HCT116 (cell line): ENCODE results near the gene C12orf57.

ENCODE experiments used
- SIN3A ChIP-seq: IDR thresholded peaks from 2 replicates; pipeline ENCODE4 v1.6.1; 2012; ENCODE audit warnings: low read depth
- TF ChIP-seq, protein P1 (sequence below), 3 experiments: fragments of 200-600 bp in 1 of 3; sonication (generic) in 1 of 3; IDR thresholded peaks in 2 of 3; conservative IDR thresholded peaks in 1 of 3; 2 replicates each; pipeline ENCODE4 v1.5.1; 2012 to 2017; ENCODE audit warnings: low read depth in 2 of 3, low read length in 2 of 3, antibody characterized with exemption in 1 of 3, borderline replicate concordance in 1 of 3, control low read depth in 1 of 3, mild to moderate bottlenecking in 1 of 3, mixed read lengths in 1 of 3, mixed run types in 1 of 3, moderate library complexity in 1 of 3; ENCODE audit not compliant: insufficient read depth in 1 of 3
- TF ChIP-seq, protein P2 (sequence below): IDR thresholded peaks from 2 replicates; pipeline ENCODE4 v1.6.1; 2012; ENCODE audit warnings: low read depth

DNA sequence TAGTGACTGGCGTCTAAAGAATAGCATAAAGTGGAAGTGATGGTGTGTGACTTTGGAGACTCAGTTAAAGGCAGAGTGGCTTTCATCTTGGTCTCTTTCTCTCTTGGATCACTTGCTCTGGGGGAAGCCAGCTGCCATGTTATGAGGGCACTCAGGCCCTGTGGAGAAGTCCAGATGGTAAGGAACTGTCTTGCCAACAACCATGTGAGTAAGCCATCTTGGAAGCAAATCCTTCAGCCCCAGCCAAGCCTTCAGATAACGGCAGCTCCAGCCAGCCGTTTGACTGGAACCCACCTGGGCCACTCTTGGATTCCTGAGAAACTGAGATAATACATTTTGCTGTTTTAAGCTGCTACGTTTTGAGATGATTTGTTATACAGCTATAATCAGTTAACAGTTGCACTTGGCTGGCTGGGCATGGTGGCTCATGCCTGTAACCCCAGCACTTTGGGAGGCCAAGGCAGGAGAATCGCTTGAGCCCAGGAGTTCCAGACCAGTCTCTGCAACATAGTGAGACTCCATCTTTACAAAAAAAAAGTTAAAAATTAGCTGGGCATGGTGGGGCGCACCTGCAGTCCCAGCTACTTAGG is 46.9 kb upstream of the C12orf57 start:
- TF ChIP-seq, protein P1, sequence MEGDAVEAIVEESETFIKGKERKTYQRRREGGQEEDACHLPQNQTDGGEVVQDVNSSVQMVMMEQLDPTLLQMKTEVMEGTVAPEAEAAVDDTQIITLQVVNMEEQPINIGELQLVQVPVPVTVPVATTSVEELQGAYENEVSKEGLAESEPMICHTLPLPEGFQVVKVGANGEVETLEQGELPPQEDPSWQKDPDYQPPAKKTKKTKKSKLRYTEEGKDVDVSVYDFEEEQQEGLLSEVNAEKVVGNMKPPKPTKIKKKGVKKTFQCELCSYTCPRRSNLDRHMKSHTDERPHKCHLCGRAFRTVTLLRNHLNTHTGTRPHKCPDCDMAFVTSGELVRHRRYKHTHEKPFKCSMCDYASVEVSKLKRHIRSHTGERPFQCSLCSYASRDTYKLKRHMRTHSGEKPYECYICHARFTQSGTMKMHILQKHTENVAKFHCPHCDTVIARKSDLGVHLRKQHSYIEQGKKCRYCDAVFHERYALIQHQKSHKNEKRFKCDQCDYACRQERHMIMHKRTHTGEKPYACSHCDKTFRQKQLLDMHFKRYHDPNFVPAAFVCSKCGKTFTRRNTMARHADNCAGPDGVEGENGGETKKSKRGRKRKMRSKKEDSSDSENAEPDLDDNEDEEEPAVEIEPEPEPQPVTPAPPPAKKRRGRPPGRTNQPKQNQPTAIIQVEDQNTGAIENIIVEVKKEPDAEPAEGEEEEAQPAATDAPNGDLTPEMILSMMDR (IDR thresholded peaks at IDR 0.05 in 2 of 3, conservative IDR thresholded peaks at IDR 0.05 in 1 of 3; ENCODE audit: borderline replicate concordance in 1 of 3, insufficient read depth in 1 of 3, low read depth in 2 of 3, low read length in 2 of 3) = no peak
- TF ChIP-seq SIN3A = no peak
- TF ChIP-seq, protein P2, sequence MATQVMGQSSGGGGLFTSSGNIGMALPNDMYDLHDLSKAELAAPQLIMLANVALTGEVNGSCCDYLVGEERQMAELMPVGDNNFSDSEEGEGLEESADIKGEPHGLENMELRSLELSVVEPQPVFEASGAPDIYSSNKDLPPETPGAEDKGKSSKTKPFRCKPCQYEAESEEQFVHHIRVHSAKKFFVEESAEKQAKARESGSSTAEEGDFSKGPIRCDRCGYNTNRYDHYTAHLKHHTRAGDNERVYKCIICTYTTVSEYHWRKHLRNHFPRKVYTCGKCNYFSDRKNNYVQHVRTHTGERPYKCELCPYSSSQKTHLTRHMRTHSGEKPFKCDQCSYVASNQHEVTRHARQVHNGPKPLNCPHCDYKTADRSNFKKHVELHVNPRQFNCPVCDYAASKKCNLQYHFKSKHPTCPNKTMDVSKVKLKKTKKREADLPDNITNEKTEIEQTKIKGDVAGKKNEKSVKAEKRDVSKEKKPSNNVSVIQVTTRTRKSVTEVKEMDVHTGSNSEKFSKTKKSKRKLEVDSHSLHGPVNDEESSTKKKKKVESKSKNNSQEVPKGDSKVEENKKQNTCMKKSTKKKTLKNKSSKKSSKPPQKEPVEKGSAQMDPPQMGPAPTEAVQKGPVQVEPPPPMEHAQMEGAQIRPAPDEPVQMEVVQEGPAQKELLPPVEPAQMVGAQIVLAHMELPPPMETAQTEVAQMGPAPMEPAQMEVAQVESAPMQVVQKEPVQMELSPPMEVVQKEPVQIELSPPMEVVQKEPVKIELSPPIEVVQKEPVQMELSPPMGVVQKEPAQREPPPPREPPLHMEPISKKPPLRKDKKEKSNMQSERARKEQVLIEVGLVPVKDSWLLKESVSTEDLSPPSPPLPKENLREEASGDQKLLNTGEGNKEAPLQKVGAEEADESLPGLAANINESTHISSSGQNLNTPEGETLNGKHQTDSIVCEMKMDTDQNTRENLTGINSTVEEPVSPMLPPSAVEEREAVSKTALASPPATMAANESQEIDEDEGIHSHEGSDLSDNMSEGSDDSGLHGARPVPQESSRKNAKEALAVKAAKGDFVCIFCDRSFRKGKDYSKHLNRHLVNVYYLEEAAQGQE = no peak
